Right lobe of liver (tissue), 4 donors: Measurements from ENCODE around the gene CTIF.

Experiments
- CTCF ChIP-seq, 4 donors: fragments of 200-600 bp in 3 of 4; fragments of 450-650 bp in 1 of 4; IDR thresholded peaks; one replicate each; pipeline versions ENCODE4 v1.5.1 to v1.8.0; 2016 to 2022; ENCODE audit warnings: antibody characterized with exemption in 4 of 4, mild to moderate bottlenecking in 2 of 4
- POLR2A ChIP-seq: fragments of 450-650 bp; IDR thresholded peaks from one replicate; pipeline ENCODE4 v1.6.1; 2017; ENCODE audit warnings: antibody characterized with exemption, mild to moderate bottlenecking
- donor health status: DM: no; HTN: no; CAD: no.
- donor health status: DM: no; HTN: no; CAD: no.
- donor health status: DM: no; HTN: yes; CAD: no.

- no peak for TF ChIP-seq CTCF (IDR thresholded peaks at IDR 0.05)
- no peak for TF ChIP-seq POLR2A
These were observed 247.8 kb downstream of the CTIF start for GRCh38 chr18:48786455-48787202.
